Left ventricle myocardium inferior (tissue), 1 donor: Measurements from ENCODE around the gene BFAR. TPM values are rescaled to one million over a fixed set of nuclear protein-coding genes. Genes with fewer than 3 reads are reported as not detected.

ENCODE experiments used
- DNase-seq: peaks from one replicate; pipeline ENCODE4 v3.0.0-alpha.2; 2020
- H3K27ac ChIP-seq: fragments of 200-600 bp; replicated peaks from 2 replicates; pipeline ENCODE4 v1.8.0; 2021
- H3K27me3 ChIP-seq: fragments of 200-600 bp; 2 replicates; pipeline ENCODE4 v1.8.0; 2021; ENCODE audit warnings: low read depth
- H3K36me3 ChIP-seq: fragments of 200-600 bp; 2 replicates; pipeline ENCODE4 v1.8.0; 2021
- H3K4me1 ChIP-seq: fragments of 200-600 bp; 2 replicates; pipeline ENCODE4 v1.8.0; 2021
- H3K4me3 ChIP-seq: fragments of 200-600 bp; 2 replicates; pipeline ENCODE4 v1.8.0; 2021; ENCODE audit warnings: mild to moderate bottlenecking, moderate library complexity
- H3K9me3 ChIP-seq: fragments of 200-600 bp; replicated peaks from 2 replicates; pipeline ENCODE4 v1.8.0; 2021
- CTCF ChIP-seq: fragments of 200-600 bp; IDR thresholded peaks from 2 replicates; pipeline ENCODE4 v1.8.0; 2021; ENCODE audit warnings: antibody characterized with exemption, mild to moderate bottlenecking, borderline replicate concordance
- intact Hi-C: fragments of 100-400 bp; cut with micrococcal nuclease; formaldehyde crosslinking; loops from one replicate; pipeline ENCODE4 v1.11.0; 2022
- total RNA-seq: library from RNA; stranded (reverse); fragmentation: NEBNext Ultra II Directional; extraction: Animal tissue kit (Norgen Biotek cat#: 25700); gene quantifications from one replicate; pipeline ENCODE4 v1.2.1, GENCODE V29; 2021
- donor health status: DM: no; HTN: yes; CAD: no; lungs with severe emphysema.

The BFAR gene
- total RNA-seq, 1 donor from 2014 or later = 28.6 TPM

DNA sequence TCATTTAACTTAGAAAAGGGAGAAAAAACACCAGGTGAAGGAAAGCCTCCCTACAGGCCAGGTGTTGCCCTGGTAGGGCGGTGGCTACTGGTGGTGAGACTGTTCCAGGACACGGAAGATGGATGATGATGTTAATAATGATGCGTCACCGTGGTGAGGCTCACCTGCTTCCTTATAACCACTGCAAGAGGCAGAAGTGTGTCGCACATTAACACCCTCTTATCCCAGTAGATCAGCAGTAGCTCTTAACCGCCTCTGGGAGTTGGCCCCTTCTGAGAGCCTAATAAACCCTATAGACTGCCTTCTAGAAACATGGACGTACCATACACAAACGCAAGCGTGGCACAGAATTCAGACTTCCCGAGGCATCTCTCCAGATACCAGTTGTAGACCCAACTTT lies 7.8 kb downstream of the BFAR start:
- Histone ChIP-seq H3K27me3 (no peaks in the 10 kb centered on the region), H3K4me1 (peaks cover 27% of the 10 kb centered on the region), H3K36me3 (peaks cover 39% of the 10 kb centered on the region), H3K27ac (no peak overlapping the region), H3K4me3 (no peak overlapping the region), H3K9me3 (no peaks in the 10 kb centered on the region)
- no peak for DNase-seq
- intact Hi-C loops = no loop called here
- no peak for TF ChIP-seq CTCF

GRCh38 chr16:14641206-14641605 lies 8.5 kb downstream of the BFAR start:
- no peak for TF ChIP-seq CTCF
- H3K4me3 ChIP-seq = no peak overlapping the region
- H3K4me1 ChIP-seq = peaks cover 21% of the 10 kb centered on the region
- H3K27me3 ChIP-seq = no peaks in the 10 kb centered on the region
- no peaks in the 10 kb centered on the region for H3K9me3 ChIP-seq
- intact Hi-C loops = no loop called here
- no peak overlapping the region for H3K27ac ChIP-seq
- DNase-seq = no peak
- peaks cover 46% of the 10 kb centered on the region for H3K36me3 ChIP-seq

GRCh38 chr16:14641926-14642325 lies 9.2 kb downstream of the BFAR start:
- Histone ChIP-seq H3K36me3 (peaks cover 53% of the 10 kb centered on the region), H3K4me1 (peaks cover 13% of the 10 kb centered on the region), H3K27me3 (no peaks in the 10 kb centered on the region), H3K4me3 (no peak overlapping the region), H3K27ac (no peak overlapping the region), H3K9me3 (no peaks in the 10 kb centered on the region)
- intact Hi-C loops = no loop called here
- DNase-seq = no peak
- TF ChIP-seq CTCF = no peak

DNA sequence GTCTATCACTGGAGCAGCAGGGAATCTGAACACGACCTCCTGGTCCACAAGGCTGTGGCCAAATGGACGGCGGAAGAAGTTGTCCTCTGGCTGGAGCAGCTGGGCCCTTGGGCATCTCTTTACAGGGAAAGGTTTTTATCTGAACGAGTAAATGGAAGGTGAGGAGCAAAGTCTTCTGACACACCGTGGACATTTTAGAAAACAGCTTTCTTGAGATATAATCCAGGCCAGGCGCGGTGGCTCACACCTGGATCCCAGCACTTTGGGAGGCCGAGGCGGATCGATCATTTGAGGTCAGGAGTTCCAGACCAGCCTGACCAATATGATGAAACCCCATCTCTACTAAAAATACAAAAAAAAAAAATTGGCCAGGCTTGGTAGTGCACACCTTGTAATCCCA lies 17.1 kb downstream of the BFAR start:
- no peak overlapping the region for H3K4me3 ChIP-seq
- no peaks in the 10 kb centered on the region for H3K4me1 ChIP-seq
- DNase-seq = no peak
- no peak overlapping the region for H3K27ac ChIP-seq
- H3K36me3 ChIP-seq = peaks cover 94% of the 10 kb centered on the region
- intact Hi-C loops = no loop called here
- no peaks in the 10 kb centered on the region for H3K27me3 ChIP-seq
- no peak for TF ChIP-seq CTCF
- H3K9me3 ChIP-seq = no peaks in the 10 kb centered on the region

GRCh38 chr16:14650629-14651028 lies 17.9 kb downstream of the BFAR start:
- intact Hi-C loops = no loop called here
- Histone ChIP-seq H3K4me3 (no peak overlapping the region), H3K9me3 (no peaks in the 10 kb centered on the region), H3K27me3 (no peaks in the 10 kb centered on the region), H3K27ac (no peak overlapping the region), H3K4me1 (no peaks in the 10 kb centered on the region), H3K36me3 (peaks cover 94% of the 10 kb centered on the region)
- DNase-seq = no peak
- TF ChIP-seq CTCF = no peak

GRCh38 chr16:14652726-14653125 lies 20.0 kb downstream of the BFAR start:
- peaks cover 94% of the 10 kb centered on the region for H3K36me3 ChIP-seq
- no peak for DNase-seq
- H3K4me3 ChIP-seq = no peak overlapping the region
- intact Hi-C loops = no loop called here
- H3K27me3 ChIP-seq = no peaks in the 10 kb centered on the region
- H3K4me1 ChIP-seq = no peaks in the 10 kb centered on the region
- no peaks in the 10 kb centered on the region for H3K9me3 ChIP-seq
- no peak overlapping the region for H3K27ac ChIP-seq
- no peak for TF ChIP-seq CTCF
